Neural cell (in vitro differentiated cells): ENCODE results near the gene PSMB7.

Experiments used
- CTCF ChIP-seq: fragments of 450-650 bp; IDR thresholded peaks from 2 replicates; pipeline ENCODE4 v1.5.1; 2014; ENCODE audit warnings: antibody characterized with exemption, mild to moderate bottlenecking, moderate library complexity; ENCODE audit not compliant: poor library complexity, severe bottlenecking
- POLR2AphosphoS5 ChIP-seq: IDR thresholded peaks from 2 replicates; pipeline ENCODE4 v1.6.1; 2012

- TF ChIP-seq POLR2AphosphoS5 (no peak), CTCF (no peak)
Observed at GRCh38 chr9:124427281-124427680, 12.0 kb upstream of the PSMB7 start.
